ENCODE results near the gene ZNF529. TPM values are rescaled to one million over a fixed set of nuclear protein-coding genes. Genes with fewer than 3 reads are reported as not detected.

ZNF529 gene
- total RNA-seq, 1 donor from 2014 or later = 15.3 TPM

DNA sequence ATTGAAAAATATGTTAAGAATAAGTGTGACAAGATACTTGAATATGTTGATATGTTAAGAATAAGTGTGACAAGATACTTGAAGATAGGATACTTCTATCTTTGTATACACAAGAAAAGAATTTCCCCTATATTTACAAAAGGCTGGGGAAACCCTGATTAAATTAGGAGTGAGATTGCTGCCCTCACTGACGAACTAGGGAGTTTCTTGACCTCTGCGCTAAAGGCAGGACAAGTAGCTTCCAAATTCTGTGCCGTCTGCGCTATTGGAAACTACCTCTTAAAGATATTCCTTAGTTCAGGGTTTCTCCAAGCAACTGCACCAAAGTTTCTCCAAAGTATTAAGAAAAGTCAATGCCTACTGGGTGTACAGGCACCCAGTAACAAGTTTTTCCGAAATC is 45.8 kb downstream of the ZNF529 start:
- ATAC-seq = no peak
- no peak for DNase-seq (ENCODE audit: missing footprints)
- intact Hi-C loops (cut with DNase I) = loop anchor here (5.0 to 10.0 kb wide), 2 partner anchors 47 to 645 kb away; partner anchors contain the start of genes ZNF529 and ZNF585A

DNA sequence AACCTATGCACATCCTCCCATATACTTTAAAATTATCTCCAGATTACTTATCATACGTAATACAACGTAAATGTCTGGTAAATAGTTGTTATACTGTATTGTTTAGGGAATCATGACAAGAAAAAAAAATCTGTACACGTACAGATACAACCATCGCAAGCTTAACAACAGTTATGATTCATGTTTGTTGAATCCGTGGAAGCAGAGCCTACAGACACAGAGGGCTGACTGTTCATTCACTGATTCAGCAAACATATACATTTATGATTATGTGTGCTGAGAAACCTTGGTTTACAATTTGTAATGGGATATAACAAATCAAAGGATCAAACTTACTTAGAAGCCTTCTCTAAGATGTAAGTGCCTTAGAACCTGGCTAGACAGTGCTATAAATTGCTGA is 46.5 kb downstream of the ZNF529 start:
- DNase-seq (ENCODE audit: missing footprints) (no peak), ATAC-seq (no peak)
- intact Hi-C loops (cut with DNase I) = loop anchor here (5.0 to 10.0 kb wide), 2 partner anchors 48 to 646 kb away; partner anchors contain the start of genes ZNF529 and ZNF585A

DNA sequence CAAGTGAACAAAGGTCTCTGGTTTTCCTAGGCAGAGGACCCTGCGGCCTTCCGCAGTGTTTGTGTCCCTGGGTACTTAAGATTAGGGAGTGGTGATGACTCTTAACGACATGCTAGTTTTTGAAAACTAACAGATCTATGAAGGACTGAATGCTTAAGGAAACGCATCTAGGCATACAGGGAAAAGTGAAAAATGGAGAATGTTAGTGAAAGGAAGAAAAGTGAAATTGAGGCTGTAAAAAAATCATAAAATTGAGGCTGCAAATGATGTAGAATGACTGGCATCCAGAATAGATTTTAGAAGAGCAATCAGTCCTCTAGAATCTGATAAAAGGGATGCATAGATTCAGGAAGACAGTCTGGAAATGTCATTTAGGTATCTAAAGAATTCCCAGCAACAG is 48.5 kb downstream of the ZNF529 start:
- intact Hi-C loops (cut with DNase I) = loop anchor here (5.0 to 10.0 kb wide), 2 partner anchors 50 to 648 kb away; partner anchors contain the start of genes ZNF529 and ZNF585A
- no peak for DNase-seq (ENCODE audit: missing footprints)
- no peak for ATAC-seq

DNA sequence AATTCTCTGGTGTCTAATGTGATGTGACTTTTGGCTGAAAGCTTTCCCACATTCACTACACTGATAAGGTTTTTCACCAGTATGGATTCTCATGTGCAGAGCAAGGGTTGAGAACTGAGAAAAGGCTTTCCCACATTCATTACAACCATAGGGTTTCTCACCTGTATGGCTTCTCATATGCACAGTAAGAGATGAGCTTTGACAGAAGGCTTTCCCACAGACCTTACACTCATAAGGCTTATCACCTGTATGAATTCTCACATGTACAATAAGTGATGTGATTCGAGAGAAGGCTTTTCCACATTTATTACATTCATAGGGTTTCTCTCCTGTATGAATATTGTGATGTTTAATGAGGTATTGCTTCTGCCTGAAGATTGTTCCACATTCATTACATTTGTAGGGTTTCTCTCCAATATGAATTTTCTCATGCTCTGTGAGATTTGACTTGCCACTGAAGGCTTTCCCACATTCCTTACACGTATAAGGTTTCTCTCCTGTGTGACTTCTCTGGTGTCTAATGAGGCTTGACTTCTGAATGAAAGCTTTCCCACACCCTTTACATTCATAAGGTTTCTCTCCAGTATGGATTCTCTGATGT is 59.0 kb downstream of the ZNF529 start:
- ATAC-seq = no peak
- intact Hi-C loops (cut with DNase I) = no loop called here
- no peak for DNase-seq (ENCODE audit: missing footprints)

DNA sequence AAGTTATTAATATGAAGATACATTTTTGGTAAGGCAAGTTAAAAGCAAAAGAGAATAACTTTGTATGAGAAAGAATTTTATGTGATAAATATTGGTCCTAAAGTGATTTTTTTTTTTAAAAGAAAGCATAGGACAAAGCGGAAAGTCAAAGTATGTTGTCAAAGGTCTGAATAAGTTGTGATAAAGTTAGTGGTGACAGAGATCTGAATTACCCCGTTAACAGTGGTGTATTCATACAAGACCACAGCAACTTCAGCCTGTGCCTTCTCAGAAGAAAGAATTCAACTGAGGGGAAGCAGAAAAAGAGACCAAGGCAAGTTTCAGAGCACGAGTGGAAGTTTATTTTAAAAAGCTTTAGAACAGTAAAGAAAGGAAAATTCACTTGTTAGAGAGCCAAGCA is 64.8 kb downstream of the ZNF529 start:
- intact Hi-C loops (cut with DNase I) = no loop called here
- no peak for DNase-seq (ENCODE audit: missing footprints)
- ATAC-seq = no peak

DNA sequence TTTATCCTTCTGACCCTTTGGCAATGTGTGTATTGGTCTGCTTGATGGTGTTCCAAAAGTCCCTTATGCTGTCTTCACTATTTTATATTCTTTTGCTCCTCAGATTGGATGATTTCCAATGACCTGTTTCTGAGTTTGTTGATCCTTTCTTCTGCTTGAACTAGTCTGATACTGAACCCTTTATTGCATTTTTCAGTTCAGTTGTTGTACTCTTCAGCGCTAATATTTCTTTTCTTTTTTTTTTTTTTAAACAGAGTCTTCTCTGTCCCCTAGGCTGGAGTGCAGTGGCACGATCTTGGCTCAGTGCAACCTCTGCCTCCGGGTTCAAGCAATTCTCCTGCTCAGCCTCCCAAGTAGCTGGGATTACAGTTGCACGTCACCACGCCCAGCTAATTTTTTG is 71.1 kb downstream of the ZNF529 start:
- no peak for DNase-seq (ENCODE audit: missing footprints)
- intact Hi-C loops (cut with DNase I) = no loop called here
- ATAC-seq = no peak

DNA sequence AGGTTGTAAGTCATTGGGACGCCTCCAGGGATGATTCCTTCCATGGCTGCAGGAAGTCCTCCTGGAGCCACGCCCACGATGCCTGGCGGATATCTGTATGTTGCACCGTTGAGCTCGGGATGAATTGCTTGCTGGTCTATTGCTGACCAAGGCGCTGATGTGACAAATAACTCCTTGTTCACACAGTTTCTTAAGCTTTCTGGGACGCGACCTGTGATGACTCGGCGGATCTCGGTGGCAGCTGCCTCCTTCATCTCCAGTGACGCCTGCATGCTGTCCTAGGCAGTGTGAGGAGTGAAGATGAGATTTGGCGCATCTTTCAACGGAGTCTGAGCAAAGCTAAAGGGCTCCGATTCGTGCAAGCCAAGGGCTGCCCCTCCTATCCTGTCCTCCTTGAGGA is 76.1 kb downstream of the ZNF529 start:
- intact Hi-C loops (cut with DNase I) = no loop called here
- ATAC-seq (no peak), DNase-seq (ENCODE audit: missing footprints) (no peak)

Other genes starting within 250 kb of the ZNF529 start
- 3.2 TPM for gene ZFP14, start 194.1 kb downstream of the ZNF529 start, total RNA-seq
- gene ZFP82, start 154.6 kb downstream of the ZNF529 start, total RNA-seq = 4.3 TPM
- gene ZNF566, start 83.7 kb downstream of the ZNF529 start, total RNA-seq = 11.5 TPM
- 9.1 TPM for gene ZNF260, start 45.0 kb downstream of the ZNF529 start, total RNA-seq
- 19.5 TPM for gene ZNF382, start 32.0 kb upstream of the ZNF529 start, total RNA-seq
- 6.9 TPM for gene ZNF461, start 93.5 kb upstream of the ZNF529 start, total RNA-seq
- 3.2 TPM for gene ZNF567, start 114.3 kb upstream of the ZNF529 start, total RNA-seq
- 4.1 TPM for gene ZNF850, start 199.5 kb upstream of the ZNF529 start, total RNA-seq